ENCODE results near the gene HADH.

HADH gene

GRCh38 chr4:108058685-108059440 is 69.2 kb downstream of the HADH start:
- DNase-seq (ENCODE audit: low read depth), result no peak

- DNase-seq (ENCODE audit: low read depth), result no peak
Observed at GRCh38 chr4:108060164-108060563, 70.5 kb downstream of the HADH start.

DNA sequence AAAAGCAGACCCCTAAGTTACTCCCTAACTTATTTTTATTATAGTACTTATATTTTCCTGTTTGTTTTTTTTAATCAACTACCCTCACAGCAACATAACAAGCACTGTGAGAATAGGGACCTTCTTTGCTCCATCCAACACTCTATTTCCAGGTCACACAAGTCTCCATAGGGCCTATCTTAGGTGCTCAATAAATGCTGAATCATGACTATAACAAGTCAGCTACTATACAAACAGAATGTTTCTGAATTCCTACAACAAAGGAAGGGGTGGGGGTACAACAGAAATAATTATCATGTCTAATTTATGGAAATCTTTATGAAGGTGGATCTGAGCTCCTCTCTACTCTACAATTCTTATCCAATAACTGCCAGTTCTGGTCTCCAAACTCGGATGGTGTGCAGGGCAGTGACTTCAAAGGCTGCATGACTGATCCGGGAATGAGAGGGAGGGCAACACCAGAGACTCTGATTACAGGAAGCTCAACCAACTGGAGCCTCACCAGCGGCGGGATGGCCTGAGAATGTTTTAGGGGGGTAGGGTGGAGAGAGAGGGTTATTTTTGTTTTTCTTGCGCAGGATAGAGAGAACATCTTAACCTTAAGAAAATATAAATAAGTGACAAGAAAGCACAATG is 71.1 kb downstream of the HADH start:
- no peak for DNase-seq (ENCODE audit: low read depth)

- no peak for DNase-seq (ENCODE audit: low read depth)
Observed at GRCh38 chr4:108068442-108068841, 78.8 kb downstream of the HADH start.

GRCh38 chr4:108070775-108071174 is 81.1 kb downstream of the HADH start:
- DNase-seq (ENCODE audit: low read depth), result no peak

GRCh38 chr4:108072300-108072699 is 82.6 kb downstream of the HADH start:
- DNase-seq (ENCODE audit: low read depth), result peak; percentile 21

DNA sequence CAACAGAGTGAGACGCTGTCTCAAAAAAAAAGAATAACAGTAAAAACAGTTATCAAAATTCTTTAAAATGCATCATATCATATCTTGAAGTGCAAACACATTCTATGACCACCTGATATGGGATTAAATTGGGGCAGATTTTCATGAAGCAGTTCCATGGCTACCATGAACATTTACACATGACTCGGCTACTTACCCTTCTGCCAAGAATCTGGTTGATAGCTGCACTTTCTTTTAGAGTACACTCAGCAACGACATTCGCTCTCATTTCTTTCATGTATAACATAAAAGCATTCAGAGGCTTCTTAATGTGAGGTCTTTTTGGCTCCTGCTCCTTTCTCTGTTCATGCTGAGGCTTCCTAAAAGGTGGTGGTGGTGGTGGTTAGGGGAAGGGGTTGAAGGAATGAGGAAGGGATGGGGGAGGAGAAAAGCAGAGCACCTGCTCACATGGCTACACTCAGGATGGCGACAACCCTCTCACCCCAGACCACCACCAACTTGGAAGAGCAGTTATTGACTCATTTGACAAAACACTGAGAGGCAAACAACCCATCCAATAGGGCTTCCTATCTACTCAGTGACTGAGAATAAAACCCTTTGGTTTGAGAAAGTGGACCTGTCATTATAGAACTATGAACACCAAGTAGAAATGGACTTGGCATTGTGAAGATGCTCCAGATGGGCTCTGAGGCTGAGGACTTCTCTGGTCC is 88.5 kb downstream of the HADH start:
- DNase-seq (ENCODE audit: low read depth), result no peak

DNA sequence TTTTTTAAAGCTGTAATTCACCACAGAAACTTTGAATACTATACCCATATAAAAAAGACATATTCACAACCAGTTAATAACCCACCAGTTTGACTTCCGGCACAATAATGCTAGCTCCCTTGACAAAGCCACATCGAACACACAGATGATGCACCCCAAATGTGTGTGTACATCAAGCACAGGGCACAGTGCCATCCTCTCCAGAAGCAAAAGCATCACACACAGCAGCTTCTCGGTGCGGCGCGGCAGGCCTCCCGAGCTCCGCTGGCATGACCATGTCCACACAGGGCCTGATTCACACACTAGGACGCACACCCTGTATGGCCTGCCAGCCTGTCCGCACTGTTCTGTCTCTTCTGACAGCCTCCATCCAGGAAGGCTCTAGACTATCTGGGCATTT is 91.1 kb downstream of the HADH start:
- DNase-seq (ENCODE audit: low read depth), result no peak

- DNase-seq (ENCODE audit: low read depth), result no peak
Observed at GRCh38 chr4:108081256-108081655, 91.6 kb downstream of the HADH start.

Measured in stimulated activated CD8-positive, alpha-beta memory T cell treated with anti-CD3 and anti-CD28 coated beads, Interleukin-7, amount 100 ng/mL, for 24 hours (primary cell).